Adrenal gland (tissue), 5 donors: Measurements from ENCODE around the gene BTBD19.

Source experiments
- CTCF ChIP-seq, 6 experiments: fragments of 450-650 bp in 4 of 6; fragments of 200-600 bp in 2 of 6; sonication (generic) in 1 of 6; IDR thresholded peaks; 1 replicate in 5 of 6; 2 replicates in 1 of 6; pipeline versions ENCODE4 v1.5.1 to v1.8.0; 2016 to 2021; ENCODE audit warnings: antibody characterized with exemption in 6 of 6, mild to moderate bottlenecking in 2 of 6, moderate library complexity in 1 of 6
- POLR2A ChIP-seq, 2 donors: fragments of 450-650 bp; IDR thresholded peaks; one replicate each; pipeline ENCODE4 v1.6.1; 2017; ENCODE audit warnings: antibody characterized with exemption in 2 of 2, mild to moderate bottlenecking in 2 of 2, moderate library complexity in 1 of 2
- donor health status: DM: no; HTN: no; CAD: no.

GRCh38 chr1:44821240-44821715, 13.0 kb downstream of the BTBD19 start:
- TF ChIP-seq CTCF (IDR thresholded peaks at IDR 0.05) (no peak), POLR2A (IDR thresholded peaks at IDR 0.05) (no peak)
